ENCODE data around the gene RD3L.
"Not testable (repeated sequence)": the region's sequence is repeated elsewhere in the genome, so short reads cannot be mapped to it uniquely, and the experiment has no call there.

RD3L gene

DNA sequence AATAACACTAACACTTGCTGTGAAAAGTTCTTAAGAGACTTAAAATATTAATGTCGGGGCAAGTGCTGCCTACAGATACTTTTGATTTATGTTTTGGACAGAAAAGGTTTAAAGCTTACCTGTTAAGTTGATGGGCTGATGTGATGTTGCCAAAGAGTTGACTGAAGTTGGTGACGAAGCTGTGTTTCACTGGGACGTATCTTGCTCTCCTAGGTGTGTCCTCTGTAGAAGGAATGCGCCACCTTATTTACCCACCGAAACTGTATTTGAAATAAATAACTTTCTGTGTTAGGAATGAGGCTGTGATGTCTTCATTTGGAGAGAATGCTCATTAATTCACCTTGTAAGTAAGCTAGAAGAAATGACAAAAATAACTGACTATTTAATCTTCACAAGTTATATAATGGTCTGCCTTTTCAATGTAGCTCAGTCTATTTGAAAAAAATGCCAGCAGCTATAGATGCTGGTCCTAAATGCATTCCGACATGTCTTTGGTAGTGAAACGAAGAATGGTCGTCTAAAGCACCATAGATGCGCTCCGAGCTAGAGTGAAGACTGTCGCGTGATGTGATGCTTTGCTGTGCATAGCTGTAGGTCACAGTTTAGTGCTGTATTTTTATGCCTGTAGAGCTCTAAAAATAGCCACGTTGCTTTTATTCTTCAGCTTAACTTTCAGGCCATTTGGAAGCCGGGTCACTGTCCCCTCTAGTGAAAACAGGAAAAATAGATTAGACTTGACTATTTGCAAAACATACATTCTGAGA is at the start of gene RD3L:
RD3L (minus strand) TSS at position 557 of the 764 bp plus-strand sequence. CDS start 834 bp downstream, outside the sequence.
- DNase-seq: no peak

DNA sequence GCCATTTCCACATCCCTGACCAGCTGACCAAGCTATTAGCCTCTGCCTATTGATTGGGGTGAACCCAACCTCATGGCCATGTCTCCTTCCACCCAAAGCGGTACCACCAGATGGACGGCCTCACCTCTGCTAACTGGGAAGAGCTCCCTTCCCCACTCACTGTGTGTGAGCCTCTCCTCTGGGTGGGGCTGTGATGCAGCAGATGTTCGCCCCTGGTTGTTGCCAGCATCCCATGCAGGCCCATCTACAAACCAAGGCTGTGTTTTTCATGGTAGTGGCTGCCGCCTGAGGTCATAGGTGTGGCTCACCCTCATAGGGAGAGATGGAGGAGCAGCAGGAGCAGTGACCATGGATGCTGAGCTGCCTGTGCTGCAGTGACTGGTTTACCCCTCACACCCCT is 47.6 kb upstream of the RD3L start:
- no peak for DNase-seq

DNA sequence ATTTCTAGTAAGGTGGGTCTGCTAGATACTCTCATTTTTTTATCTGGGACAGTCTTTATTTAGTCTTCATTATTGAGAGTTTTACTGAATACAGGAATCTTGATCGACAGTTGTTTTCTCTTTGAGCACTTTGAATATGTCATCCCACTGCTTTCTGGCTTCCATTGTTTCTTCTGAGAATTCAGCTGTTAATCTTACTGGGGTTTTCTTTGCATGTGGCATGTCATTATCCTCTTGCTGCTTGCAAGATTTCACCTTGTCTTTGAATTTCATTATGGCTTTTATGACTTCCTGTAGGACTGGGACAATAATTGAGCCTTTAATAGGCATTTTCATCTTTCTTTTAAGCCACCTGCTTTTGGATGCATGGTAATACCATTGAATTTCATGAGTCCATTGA is 46.7 kb upstream of the RD3L start:
- no peak for DNase-seq

DNA sequence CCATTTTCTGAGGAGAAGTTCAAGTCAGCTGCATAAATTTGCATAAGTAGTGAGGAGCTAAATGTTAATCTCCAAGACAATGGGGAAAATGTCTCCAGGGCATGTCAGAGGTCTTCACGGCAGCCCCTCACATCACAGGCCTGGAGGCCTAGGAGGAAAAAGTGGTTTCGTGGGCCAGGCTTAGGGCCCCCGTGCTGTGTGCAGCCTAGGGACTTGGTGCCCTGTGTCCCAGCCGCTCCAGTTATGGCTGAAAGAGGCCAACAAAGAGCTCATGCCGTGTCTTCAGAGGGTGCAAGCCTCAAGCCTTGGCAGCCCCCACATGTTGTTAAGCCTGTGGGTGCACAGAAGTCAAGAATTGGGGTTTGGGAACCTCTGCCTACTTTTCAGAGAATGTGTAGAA is 41.9 kb upstream of the RD3L start:
- no peak for DNase-seq

DNA sequence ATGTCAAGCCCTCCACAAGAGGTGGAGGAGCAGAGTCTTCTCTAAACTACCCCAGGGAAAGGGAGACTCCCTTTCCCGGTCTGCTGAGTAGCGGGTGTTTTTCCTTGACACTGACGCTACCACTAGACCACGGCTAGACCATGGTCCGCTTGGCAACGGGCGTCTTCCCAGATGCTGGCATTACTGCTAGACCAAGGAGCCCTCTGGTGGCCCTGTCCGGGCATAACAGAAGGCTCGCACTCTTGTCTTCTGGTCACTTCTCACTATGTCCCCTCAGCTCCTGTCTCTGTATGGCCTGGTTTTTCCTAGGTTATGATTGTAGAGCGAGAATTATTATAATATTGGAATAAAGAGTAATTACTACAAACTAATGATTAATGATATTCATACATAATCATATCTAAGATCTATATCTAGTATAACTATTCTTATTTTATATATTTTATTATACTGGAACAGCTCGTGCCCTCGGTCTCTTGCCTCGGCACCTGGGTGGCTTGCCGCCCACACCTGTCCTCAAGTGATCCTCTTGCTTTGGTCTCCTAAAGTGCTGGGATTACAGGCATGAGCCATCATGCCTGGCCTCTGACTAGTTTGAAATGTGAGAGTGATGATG is 38.4 kb upstream of the RD3L start:
- not testable (repeated sequence) for DNase-seq

DNA sequence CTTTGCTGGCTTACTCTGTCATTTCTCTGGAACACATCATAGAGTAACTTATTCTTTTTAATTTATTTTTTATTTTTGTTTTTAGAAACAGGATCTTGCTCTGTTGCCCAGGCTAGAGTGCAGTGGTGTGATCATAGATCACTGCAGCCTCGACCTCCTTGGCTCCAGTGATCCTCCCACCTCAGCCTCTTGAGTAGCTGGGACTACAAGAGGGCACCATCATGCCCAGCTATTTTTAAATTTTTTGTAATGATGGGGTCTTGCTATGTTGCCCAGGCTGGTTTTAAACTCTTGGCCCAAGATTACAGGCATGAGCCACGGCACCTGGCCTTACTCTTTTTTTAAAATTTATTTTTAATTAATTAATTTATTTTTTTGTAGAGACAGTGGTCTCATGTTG is 32.2 kb upstream of the RD3L start:
- no peak for DNase-seq

DNA sequence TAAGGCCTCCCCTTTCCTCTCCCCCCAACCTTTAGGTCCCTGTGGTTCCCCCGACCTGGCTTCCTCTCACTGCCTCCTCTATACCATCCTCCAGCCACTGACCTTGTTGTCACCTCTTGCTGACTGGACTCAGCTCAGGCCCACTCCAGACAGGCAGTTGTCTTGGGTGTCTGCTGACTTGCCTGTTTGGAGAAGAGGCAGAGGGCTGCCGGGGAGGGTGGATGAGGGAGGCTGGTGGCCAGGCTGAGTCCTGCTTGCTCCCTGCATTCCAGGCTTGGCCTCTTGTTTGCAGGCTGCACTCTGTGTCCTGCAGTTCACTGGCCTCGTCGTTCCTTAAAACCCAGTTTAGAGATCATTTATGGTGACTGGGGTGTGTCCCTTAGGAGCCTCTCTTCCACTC is 31.0 kb upstream of the RD3L start:
- DNase-seq: no peak

DNA sequence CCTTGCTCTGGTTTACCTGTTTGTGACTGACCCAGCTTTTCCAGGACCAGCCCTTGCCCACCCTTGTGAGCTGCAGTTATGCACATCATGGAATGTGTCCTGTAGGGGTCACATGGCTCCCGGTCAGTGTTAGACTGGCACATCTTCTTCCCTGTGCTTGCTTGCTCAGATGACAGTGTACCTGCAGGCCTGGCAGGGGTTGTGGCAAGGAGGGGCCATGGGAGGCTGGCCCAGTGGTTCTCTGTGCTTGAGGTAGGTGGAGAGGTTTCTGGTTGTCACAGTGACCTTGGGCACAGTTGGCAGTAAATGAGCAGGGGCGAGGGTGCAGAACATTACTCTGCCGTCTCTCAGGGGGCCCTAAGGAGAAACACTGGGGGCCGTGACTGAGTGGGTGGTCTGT is 27.6 kb upstream of the RD3L start:
- DNase-seq: no peak

DNA sequence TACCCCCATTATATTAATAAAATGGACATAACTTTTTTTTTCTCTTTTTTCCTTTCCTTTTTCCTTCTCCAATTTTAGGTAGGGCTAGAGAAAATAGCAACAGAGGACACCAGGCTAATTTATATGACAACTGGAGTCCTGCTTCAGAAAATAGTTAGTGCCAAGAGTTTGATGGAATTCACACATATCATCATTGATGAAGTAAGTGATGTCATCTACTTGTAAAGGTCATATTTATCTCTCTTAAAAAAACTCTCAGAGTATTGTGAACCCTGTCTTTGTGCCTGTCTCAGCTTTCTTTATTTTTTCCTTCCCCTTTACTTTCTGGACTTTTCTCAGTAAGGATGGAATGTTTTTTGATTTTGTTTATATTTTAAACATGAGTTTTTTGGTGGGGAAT is 24.3 kb upstream of the RD3L start:
- no peak for DNase-seq

DNA sequence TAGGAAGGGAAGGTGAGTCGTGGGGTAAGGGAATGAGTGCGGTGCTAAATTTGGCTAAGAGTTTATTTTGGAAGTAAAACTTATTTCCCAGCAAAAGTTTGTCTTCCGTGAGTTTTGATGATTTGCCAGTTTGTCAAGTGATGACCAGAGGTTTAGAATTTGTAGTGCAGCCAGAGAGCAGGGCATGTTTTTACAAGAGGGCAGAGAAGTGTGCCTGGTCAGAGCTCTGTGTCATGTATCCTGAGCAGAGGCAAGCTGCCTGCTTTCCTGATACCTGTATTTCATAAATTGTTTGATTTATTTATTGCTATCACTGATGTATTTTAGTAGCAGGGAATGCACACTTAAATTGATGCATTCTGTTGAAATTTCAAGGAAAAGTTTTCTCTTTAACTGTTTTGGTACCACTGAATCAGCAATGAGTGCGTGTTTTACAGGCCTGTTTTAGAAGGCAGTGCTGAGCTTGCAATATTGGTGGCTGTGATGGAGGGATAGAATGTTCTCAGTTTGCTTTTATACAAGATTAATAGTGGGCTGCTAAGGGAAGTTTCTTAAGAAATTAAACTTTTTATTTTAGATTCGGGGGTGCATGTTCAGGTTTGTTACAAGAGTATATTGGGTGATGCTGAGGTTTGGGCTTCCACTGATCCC is 19.7 kb upstream of the RD3L start:
- DNase-seq: no peak

DNA sequence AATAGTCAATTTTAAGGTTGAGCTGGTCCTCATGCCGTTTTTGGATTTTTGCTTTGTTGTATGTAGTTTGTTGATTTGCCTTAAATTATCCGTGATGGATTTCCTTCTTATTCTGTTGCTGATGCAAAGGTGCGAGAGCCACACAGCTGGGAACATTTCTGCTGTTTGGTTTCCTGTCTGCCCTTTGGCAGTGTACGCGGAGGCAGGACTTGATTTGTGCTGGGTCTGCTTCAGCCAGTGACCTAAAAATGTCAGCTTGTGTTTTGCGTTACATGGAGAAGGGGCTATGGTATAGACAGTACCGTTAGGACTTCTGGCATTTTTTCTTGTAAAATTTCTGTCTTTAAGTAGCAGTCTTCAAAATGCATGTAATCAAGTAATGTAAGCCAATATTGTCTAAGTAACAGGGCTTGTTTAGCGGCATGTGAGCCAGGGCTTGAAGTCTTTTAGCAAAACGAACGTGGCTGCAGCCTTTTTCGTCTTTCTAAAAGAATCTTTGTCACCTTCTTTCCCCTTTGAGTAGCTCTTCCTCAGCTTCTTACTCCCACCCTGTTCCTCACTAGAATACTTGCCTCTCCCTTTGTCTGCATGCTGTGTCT is 18.2 kb upstream of the RD3L start:
- no peak for DNase-seq

DNA sequence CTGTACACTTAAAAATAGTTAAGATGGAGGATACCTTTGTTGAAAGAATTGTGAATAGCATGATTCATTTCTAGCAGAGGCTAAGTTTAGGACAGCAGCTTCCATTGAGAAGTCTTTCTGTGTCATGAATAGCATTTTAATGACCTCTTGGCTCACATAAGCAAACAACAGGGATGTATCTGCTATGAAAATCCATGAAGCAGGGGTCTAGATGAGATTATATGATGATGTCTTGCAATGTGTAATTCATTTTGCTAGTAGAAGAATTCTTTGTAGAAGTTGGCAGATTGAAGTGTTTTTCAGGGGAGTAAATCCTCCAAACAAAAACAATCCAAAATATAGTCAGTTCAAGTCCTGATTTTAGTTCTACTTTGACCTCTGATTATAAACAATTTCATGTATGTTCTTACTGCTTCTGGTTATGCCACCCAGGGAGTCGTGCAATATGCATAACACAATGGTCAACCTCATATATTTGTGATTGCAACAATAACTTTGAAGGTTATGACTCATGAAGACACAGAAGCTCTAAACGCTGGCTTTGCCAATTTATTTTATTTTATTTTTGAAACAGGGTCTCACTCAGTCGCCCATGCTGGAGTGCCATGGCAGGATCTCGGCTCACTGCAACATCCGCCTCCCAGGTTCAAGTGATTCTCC is 6.9 kb upstream of the RD3L start:
- DNase-seq: no peak

DNA sequence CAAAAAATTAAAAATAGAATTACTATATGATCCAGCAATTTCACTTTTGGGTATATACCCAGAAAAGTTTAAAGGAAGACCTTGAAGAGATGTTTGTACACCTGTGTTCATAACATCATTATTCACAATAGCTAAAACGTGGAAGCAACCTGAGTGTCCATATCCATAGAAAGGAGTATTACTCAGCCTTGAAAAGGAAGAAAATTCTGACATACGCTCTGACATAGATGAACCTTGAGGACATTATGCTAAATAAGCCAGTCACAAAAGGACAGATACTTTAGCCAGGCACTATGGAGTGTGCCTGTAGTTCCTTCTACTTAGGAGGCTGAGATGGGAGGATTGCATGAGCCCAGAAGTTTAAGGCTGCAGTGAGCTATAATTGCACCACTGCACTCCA is 6.1 kb upstream of the RD3L start:
- no peak for DNase-seq

DNA sequence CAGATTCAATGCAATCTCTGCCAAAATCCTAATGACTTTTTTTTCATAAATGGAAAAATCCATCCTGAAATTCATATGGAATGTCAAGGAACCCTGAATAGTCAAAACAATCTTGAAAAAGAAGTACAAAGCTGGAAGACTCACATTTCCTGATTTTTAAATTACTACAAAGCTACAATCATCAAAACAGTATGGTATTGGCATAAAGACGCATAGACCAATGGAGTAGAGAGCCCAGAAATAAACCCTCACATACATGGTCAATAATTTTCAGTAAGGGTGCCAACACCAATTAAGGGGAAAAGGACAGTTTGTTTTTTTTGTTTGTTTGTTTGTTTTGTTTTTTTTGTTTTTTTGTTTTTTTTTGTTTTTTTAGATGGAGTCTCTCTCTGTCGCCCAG is 4.6 kb upstream of the RD3L start:
- no peak for DNase-seq

DNA sequence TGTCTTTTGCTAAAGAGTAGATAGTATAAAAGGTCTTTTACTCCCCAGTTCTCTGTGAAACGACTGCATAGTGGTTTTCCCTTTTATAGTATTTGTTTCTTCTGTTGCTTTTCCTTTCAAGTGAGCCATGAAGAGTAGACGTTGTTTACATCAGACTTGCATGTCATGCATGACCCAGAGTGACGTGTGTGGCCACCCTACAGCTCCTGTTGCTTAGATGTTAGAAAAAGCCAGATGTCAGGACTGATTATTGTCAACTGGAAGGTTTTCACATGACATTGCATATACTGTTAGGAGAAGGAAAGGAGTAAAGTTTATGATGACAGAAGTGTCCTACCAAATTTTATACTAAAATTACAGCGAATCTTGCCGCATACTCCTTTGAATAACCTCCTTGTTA is 1.3 kb upstream of the RD3L start:
- DNase-seq: no peak

DNA sequence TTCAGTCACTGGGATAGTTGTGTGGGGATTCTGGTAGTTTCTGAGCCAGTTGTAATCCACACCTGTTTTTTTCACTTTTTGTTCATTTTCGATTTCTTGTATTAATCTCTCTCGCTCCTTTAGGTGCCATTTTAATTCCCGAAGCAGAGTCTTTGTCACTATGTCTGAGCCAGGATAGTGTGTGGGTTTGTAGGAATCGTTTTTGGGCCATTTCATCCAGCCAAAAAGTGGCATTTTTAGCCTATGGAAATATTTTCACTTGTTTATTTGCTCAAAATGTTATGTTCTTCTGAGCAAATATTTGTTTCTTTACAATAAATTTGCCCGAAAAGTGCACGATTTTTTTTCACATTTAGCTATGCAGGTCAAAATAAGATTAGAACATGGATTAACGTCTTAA is 867 bp downstream of the RD3L start:
- DNase-seq: no peak

DNA sequence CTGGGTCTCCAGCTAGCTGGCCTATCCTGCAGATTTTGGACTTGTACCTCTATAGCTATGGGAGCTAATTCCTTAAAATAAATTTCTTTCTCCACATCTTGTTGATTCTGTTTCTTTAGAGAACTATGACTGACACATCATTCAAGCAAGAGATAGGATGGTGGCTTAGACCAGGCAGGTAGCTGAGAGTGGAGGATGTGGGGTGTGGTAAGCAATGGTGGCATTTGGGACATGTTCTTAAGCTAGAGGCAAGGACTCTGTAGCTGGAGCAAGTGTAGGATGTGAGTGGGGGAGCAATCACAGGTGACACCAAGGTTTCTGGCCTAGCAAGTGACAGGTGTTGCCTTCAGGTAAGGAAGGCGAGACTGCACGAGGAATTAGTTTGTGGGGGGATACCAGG is 7.2 kb downstream of the RD3L start:
- no peak for DNase-seq

DNA sequence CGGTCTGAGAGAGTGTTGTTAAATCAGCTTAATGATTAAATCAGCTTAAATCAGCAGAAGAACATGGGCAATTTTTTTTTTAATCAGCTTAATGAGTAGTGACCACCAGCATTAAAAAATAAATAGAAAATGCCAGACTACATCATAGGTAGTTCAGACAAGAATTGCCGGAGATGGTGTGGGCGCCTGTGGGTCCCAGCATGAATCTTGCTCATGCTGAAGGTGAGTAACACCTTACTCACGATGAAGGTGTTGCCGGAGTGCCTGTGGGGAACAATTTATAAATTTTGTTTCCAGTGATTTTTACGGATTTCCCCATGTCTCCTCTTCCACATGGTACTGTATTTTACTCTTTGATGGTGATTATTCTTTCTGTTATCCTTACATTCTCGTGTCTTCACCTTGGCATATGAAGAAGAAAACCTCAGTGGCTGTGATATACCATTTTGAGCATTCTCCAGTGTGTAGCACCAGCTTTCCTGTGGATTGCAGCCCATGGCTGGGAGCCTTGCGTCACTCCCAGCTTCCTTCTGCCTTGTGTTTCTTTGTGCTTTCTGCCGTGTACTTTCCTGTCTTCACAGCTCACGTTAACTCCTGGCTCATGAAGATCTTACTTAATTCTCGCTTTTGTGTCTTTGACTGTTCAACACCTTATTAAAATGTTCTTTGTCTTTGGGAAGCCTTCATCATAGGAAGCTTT is 9.4 kb downstream of the RD3L start:
- DNase-seq: no peak

DNA sequence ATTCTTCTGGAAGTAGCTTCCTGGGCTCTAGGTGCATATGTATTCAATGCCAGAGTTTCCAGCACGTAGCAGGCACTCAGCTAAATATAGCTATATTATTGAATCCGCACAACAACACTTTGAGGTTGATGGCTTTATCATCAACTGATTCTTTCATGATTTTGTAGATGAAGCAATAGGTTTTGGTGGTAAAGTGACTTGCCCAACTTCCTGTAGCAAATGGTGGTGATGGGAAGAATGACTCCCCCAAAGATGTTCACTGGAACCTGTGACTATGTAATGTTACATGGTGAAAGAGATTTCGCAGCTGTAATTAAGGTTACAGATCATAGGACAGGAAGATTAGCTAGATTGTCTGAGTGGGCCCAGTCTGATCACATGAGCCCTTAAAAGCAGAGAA is 10.9 kb downstream of the RD3L start:
- DNase-seq: no peak

DNA sequence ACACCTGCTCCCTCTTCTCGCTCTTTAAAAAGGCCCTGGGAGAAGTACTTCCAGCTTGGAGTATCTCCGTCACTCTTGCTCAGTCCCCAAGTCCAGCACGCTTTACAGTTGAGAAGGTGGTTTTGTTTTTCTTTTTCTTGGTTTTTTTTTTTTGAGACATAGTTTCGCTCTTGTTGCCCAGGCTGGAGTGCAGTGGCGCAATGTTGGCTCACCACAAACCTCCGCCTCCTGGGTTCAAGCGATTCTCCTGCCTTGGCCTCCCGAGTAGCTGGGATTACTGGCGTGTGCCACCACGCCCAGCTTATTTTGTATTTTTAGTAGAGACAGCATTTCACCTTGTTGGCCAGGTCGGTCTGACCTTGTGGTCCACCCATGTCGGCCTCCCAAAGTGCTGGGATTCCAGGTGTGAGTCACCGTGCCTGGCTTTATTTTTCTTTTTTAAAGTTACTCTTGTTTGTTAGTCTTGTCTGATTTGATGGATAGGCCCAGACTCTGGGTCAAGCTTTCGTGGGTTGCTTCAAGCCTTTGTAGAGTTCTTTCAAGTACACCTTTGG is 12.2 kb downstream of the RD3L start:
- DNase-seq: no peak

DNA sequence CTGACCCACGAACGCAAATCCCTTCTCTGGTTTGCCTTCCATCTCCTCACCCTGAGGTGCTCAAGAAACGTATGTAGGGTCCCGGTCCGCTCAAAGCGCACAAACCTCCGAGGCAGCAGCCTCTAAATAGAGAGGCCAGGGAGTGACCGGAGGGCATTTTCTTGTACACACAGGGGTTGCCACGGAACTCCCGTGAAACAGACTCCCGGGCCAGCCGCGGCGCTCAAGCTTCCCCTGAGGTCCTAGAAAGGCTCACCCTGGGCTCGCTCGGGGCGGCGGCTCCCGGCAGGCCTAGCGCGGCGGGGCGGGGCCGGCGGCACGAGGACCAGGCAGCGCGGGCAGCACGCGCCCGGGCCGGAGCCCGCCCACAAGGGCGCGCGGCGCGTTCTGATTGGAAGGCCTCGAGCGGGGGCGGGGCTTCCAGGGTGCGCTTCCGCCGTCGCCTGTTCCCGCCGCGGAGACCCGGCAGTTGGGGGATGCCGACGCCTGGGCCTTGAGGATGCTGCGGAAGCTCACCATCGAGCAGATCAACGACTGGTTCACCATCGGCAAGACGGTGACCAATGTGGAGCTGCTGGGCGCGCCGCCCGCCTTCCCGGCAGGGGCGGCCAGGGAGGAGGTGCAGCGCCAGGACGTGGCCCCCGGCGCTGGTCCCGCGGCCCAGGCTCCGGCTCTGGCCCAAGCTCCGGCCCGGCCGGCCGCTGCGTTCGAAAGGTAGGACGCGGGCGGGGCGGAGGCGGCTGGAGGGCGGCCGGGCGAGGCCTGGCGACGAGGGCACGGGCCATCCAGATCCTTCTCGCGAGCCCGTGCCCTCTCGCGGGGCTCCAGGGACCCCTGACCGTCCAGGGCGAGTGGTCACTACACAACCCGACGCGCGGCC is 14.1 kb downstream of the RD3L start, which contains the start of gene TDRD9:
TDRD9 (plus strand) TSS at position 446 of the 880 bp plus-strand sequence; CDS start at position 500, 54 bp downstream.
- no peak for DNase-seq
